ENCODE results near the gene PGS1. TPM values are rescaled to one million over a fixed set of nuclear protein-coding genes. Genes with fewer than 3 reads are reported as not detected.

Gene PGS1
- total RNA-seq, 2 experiments from 2014 or later, result 70.2 to 73.2 TPM

DNA sequence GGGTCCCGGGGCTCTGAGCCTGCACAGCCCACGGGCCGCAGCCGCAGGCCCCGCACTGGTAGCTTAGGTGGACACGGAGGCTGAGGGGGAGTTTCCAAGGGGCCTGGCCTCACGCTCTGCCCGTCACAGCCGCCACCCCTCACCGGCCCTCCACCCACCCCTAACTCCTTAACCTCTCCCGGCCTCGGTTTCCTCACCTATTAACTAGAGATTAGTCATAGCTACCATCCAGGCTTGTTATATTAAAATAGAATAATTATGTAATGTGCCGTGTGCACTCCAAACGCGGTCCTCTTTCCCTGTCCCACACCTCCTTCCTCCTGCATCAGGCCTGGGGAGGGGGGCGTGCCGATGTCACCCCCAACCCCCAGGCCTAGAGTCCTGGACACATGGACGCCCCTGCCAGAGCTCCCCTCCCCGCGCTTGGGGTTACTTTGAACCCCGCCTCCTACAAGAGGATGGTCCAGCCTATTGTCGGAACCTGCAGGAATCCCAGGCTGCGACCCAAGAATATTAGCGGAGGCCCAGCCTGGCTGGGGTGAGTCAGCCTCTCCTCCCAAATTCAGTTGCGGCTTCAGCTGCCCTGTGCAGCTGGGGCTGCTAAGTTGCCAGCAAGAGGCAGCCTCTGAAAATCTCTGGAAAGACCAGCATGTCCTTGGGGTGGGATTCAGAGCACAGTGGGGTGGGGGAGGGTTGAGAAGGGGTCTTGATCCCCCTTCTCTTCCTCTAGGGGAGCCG is 35.8 kb upstream of the PGS1 start:
- peaks cover 25% of the 10 kb centered on the region for H3K4me1 Mint-ChIP-seq
- no peaks in the 10 kb centered on the region for H3K36me3 Mint-ChIP-seq
- H3K9me3 Mint-ChIP-seq, result no peaks in the 10 kb centered on the region
- ATAC-seq (ENCODE audit: low read depth) (no peak), DNase-seq (no peak)
- H3K27me3 Mint-ChIP-seq, result peaks cover 21% of the 10 kb centered on the region
- H3K27ac Mint-ChIP-seq, result peak overlapping the region; percentile 73
- POLR2A ChIA-PET, result interaction anchor here (0.9 to 2.7 kb wide), 4 partner anchors 8 to 28 kb away, joined by 3 to 18 read pairs (median 6); partner anchors contain the start of gene SOCS3
- peak overlapping the region; percentile 63 for H3K4me3 Mint-ChIP-seq

DNA sequence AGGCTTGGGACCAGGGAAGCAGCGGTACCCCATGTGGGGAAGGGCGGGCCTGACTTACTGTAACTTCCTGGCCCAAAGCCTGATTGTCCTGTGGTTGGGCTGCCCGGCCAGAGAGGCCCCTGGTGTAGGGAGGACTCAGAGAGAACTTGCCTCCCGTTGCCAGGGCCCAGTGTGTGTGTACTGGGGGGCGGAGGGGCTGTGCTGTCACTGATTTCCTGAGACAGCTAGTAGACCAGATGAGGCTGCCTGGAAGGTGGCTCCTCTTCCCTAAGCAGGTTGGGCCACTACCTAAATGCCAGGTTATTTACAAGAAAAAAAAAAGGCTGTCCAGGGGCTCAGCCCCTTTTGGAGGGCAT is 35.3 kb upstream of the PGS1 start:
- DNase-seq, result no peak

DNA sequence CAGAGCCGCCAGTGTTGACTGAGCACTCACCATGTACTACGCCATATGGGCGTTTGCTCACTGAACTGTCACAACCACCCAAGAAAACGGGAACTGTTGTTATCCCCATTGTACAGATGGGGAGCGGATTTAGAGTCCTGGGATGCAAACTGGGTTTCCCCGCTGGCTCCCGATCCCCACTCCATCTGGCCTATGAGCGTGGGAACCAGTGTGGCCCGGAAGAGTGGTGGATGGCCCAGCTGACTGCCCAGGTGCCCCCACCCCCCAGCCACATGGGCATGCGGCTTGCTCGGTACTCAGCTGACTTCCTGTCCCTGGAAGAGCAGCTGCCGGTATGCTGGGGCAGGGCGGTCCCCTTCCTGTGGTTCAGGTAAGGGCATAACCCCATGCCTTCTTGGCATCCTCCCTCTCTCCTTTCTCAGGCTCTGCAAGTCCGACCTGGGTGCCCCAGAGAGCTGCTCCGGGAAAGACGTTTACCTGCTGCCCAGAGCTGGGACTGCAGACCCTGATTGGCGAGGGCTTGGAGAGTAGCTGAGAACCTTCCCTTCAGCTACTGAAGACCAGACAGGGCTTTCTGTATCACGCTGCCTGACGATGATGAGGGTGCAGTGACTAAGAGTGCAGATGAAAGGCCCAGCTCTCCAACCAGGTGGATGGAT is 34.8 kb upstream of the PGS1 start:
- DNase-seq (peak; percentile 79), ATAC-seq (ENCODE audit: low read depth) (peak; percentile 92)
- Mint-ChIP-seq H3K36me3 (no peaks in the 10 kb centered on the region), H3K27ac (peak overlapping the region; percentile 73), H3K9me3 (no peaks in the 10 kb centered on the region), H3K4me3 (peak overlapping the region; percentile 63), H3K27me3 (peaks cover 21% of the 10 kb centered on the region), H3K4me1 (peaks cover 29% of the 10 kb centered on the region)
- POLR2A ChIA-PET, result interaction anchor here (0.5 to 2.7 kb wide), 10 partner anchors 9 to 213 kb away, joined by 3 to 18 read pairs (median 4); partner anchors contain the start of genes SOCS3 and TMC8

More for the DNA sequence above, 35.3 kb upstream of the PGS1 start:
- H3K36me3 Mint-ChIP-seq, result no peaks in the 10 kb centered on the region
- peak overlapping the region; percentile 73 for H3K27ac Mint-ChIP-seq
- H3K27me3 Mint-ChIP-seq, result peaks cover 21% of the 10 kb centered on the region
- H3K4me1 Mint-ChIP-seq, result peaks cover 27% of the 10 kb centered on the region
- ATAC-seq (ENCODE audit: low read depth), result peak; percentile 22
- H3K4me3 Mint-ChIP-seq, result peak overlapping the region; percentile 63
- POLR2A ChIA-PET, result interaction anchor here (1.2 to 2.7 kb wide), 3 partner anchors 8 to 213 kb away, joined by 4 to 18 read pairs (median 9); partner anchors contain the start of genes SOCS3 and TMC8
- H3K9me3 Mint-ChIP-seq, result no peaks in the 10 kb centered on the region

DNA sequence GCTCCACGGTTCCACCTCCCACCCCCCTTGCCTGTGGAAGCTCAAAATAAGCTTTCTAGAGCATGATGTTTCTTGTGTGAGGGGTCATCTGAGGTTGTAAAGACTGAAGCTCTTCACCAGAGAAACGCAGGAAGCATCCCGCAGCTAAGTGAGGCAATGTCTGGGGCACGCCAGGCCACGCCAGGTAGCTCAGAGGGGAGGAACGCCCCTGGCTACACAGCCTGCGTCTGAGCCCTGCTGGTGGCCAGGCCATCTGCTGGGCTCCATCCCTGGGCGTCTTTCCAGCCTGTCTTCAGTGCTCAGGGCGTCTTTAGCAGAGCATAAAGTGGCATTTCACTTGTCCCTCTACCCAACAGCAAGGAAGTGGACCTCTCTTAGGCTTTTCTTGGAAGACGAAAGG is 33.8 kb upstream of the PGS1 start:
- POLR2A ChIA-PET, result interaction anchor here (0.7 to 2.7 kb wide), 7 partner anchors 10 to 56 kb away, joined by 3 to 18 read pairs (median 4); partner anchors contain the start of gene SOCS3
- H3K27ac Mint-ChIP-seq, result no peak overlapping the region

DNA sequence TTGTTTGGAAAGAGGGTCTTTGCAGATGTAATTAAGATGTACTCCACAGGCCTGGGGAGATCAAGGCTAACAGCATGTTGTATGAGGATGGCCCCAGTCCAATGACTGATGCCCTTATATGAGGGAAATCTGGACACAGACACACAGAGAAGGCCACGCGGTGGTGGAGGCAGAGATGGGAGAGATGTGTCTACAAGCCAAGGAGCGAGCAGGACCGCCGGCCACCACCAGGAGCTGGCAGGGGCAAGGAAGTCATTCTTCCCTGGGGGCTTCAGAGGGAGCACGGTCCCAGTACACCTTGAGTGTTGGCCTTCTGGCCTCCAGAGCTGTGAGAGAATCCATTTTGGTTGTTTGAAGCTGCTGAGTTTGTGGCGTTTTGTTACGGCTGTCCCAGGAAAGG is 33.3 kb upstream of the PGS1 start:
- POLR2A ChIA-PET, result interaction anchor here (1.4 kb wide), 1 partner anchor 57 kb away, joined by 3 read pairs; no protein-coding TSS in a partner anchor
- H3K4me1 Mint-ChIP-seq, result peaks cover 35% of the 10 kb centered on the region
- H3K27ac Mint-ChIP-seq, result no peak overlapping the region
- H3K4me3 Mint-ChIP-seq, result no peak overlapping the region
- no peaks in the 10 kb centered on the region for H3K36me3 Mint-ChIP-seq
- no peaks in the 10 kb centered on the region for H3K9me3 Mint-ChIP-seq
- DNase-seq (no peak), ATAC-seq (ENCODE audit: low read depth) (no peak)
- peaks cover 18% of the 10 kb centered on the region for H3K27me3 Mint-ChIP-seq

More for the DNA sequence above, 33.8 kb upstream of the PGS1 start:
- Mint-ChIP-seq H3K4me3 (no peak overlapping the region), H3K9me3 (no peaks in the 10 kb centered on the region), H3K4me1 (peaks cover 32% of the 10 kb centered on the region), H3K36me3 (no peaks in the 10 kb centered on the region), H3K27me3 (peaks cover 19% of the 10 kb centered on the region)
- DNase-seq (no peak), ATAC-seq (ENCODE audit: low read depth) (no peak)

DNA sequence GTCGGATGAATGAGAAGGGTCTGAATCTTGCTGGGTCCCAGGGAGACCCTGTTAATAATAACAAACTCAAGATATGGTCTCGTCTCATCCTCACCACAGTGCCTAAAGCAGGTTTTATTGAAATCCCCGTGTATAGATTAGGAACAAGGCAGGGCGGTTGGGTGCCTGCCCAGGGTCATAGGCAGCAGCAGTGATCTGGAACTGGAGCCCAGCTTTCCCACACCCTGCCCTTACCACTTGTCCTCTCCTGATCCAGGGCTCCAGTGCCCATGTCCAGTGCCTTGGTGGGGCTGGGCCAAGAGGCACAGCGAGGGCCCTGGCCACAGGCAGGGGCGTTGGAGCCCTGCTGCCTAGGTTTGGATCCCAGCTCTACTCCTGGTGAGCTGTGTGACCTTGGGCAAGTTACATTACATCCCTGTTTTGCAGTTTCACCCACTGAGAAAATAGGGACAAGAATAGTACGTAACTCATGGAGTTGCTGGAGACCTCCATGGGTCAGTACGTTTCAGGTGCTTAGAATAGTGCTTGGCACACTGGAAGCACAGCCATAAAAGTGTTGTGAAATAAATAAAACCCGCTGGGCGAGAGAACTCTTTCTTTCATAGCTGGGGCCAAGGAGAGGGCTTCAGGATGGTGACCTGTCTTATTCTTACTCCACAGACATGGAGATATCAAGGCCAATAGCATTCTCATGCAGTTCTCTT is 32.5 kb upstream of the PGS1 start:
- POLR2A ChIA-PET, result interaction anchor here (0.8 kb wide), 1 partner anchor 10 kb away, joined by 3 read pairs; no protein-coding TSS in a partner anchor
- Mint-ChIP-seq H3K27ac (peak overlapping the region; percentile 31), H3K36me3 (no peaks in the 10 kb centered on the region)

DNA sequence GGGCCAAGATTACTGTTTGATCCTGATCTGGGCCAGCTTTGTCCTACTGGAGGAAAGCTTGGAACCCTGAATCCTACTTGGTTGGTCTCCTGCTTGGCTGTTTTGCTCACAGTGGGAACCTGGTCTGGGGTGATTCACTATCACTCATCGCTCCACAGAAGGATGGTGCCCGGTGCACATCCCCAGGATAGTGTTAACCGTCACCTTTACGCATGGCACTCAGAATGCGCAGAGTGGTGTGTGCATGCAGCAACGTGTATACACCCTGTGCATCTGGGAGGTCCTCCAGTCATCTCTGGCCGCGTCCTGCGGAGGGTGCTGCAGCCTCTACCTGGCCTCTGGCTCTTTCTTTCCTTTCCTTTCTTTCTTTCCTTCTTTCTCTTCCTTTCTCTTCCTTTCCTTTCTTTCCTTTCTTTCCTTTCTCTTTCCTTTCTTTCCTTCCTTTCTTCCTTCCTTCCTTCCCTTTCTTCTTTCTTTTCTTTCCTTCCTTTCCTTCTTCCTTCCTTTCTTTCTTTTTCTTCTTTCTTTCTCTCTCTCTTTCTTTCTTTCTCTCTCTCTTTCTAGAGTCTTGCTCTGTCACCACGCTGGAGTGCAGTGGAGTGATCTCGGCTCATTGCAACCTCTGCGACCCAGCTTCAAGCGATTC is 31.7 kb upstream of the PGS1 start:
- DNase-seq (no peak), ATAC-seq (ENCODE audit: low read depth) (no peak)
- Mint-ChIP-seq H3K27ac (peak overlapping the region; percentile 64), H3K36me3 (no peaks in the 10 kb centered on the region), H3K27me3 (peaks cover 14% of the 10 kb centered on the region), H3K4me3 (no peak overlapping the region), H3K4me1 (peaks cover 40% of the 10 kb centered on the region), H3K9me3 (no peaks in the 10 kb centered on the region)
- POLR2A ChIA-PET, result interaction anchor here (1.1 kb wide), 1 partner anchor 13 kb away, joined by 3 read pairs; the partner anchor contains the start of gene SOCS3

More for the DNA sequence above, 32.5 kb upstream of the PGS1 start:
- Mint-ChIP-seq H3K9me3 (no peaks in the 10 kb centered on the region), H3K27me3 (peaks cover 14% of the 10 kb centered on the region), H3K4me1 (peaks cover 40% of the 10 kb centered on the region), H3K4me3 (no peak overlapping the region)
- ATAC-seq (ENCODE audit: low read depth) (no peak), DNase-seq (no peak)

DNA sequence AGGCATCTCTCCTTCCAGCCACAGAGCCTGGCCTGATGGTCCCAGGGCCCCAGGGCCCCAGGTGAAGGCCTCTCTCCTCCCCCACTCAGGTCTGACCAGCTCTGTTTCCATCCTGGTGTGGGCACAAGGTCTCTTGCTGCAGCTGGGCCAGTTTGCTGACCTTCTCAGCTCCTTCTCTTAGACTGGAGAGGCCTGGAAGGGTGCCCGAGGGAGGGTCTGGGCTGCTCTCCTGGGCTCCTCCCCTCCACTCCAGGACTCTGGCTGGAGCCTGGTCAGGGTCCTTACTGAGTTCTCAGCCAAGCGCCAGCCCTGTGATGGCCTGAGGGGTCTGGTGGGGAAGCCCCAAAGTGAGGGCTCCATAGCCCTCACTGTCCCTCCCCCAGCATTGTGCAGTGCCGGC is 31.0 kb upstream of the PGS1 start:
- ATAC-seq (ENCODE audit: low read depth), result no peak
- no peaks in the 10 kb centered on the region for H3K36me3 Mint-ChIP-seq
- H3K4me3 Mint-ChIP-seq, result no peak overlapping the region
- H3K9me3 Mint-ChIP-seq, result no peaks in the 10 kb centered on the region
- peaks cover 13% of the 10 kb centered on the region for H3K27me3 Mint-ChIP-seq
- no peak for DNase-seq
- peaks cover 44% of the 10 kb centered on the region for H3K4me1 Mint-ChIP-seq
- H3K27ac Mint-ChIP-seq, result no peak overlapping the region
- POLR2A ChIA-PET, result interaction anchor here (1.1 kb wide), 1 partner anchor 13 kb away, joined by 3 read pairs; the partner anchor contains the start of gene SOCS3

DNA sequence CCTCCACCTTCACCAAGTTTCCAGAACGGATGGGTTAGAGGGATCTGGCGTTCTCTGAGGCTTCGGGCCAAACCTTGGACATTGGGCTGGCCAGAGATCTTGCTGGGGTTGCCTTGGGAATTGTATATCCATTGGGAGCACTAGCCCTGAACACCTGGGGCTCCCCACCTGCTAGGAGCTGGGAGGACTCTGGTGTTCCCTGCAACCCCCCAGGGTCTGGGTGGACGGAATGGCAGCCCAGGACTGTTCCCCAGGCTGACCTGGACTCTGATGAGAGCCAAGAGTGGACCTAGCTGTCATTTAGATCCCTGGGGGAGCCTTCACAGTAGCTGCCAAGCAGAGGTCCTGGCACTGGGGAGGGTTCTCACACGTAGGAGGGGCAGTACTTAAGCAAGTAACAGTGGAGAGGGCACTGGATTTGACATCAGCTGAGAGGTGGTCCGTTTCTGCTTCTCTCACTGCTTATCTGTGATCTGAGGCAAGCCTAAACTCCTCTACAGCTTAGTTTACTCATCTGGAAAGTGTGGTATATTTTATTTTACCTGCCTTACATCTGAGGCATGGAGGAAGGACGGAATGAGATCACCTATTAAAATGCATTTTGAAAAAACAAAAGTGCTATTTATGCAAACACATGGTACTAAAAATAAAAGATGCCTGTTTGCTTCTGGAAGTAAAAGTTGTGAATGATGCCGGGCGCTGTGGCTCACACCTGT is 30.2 kb upstream of the PGS1 start:
- Mint-ChIP-seq H3K27ac (no peak overlapping the region), H3K9me3 (no peaks in the 10 kb centered on the region), H3K36me3 (no peaks in the 10 kb centered on the region), H3K4me1 (peaks cover 39% of the 10 kb centered on the region), H3K4me3 (no peak overlapping the region), H3K27me3 (peaks cover 9% of the 10 kb centered on the region)
- POLR2A ChIA-PET, result interaction anchor here (1.1 kb wide), 1 partner anchor 12 kb away, joined by 3 read pairs; the partner anchor contains the start of gene SOCS3
- ATAC-seq (ENCODE audit: low read depth) (no peak), DNase-seq (no peak)

DNA sequence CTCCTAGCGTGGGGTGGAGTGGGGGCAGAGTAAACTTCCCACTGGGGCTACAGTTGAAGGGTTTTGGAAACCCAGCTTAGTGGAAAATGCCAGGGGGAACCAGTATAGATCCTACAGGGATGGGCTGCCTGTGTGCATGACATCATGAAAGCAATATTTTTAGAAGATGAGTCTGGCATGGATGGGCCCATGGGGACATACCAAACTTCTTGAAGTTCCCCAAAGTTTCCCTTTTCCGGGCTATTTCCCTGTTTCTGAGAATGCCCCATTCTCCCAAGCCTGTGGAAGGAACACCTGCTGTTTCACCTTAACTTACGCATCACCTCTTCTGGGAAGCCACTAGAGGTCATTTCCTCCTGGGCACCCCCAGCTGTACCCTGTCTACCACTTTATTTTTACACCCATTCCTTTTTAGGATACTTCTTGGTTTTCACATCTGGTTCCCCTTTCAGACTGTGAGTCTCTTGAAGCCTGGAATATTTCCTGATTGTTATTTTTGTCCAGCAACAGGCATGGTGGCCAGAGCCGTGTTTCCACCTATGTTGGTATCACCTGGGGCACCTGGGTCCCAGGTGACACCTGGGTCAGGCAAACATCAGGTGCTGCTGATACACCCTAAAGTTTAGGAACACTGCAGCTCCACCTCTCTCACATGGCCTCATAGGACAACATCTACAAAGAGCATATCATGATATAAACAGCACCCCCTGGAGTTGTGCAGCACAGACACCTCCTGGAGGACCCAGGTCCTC is 28.4 kb upstream of the PGS1 start:
- Mint-ChIP-seq H3K4me3 (no peak overlapping the region), H3K4me1 (peaks cover 41% of the 10 kb centered on the region), H3K27ac (peak overlapping the region; percentile 48), H3K27me3 (peaks cover 8% of the 10 kb centered on the region), H3K9me3 (no peaks in the 10 kb centered on the region), H3K36me3 (no peaks in the 10 kb centered on the region)
- DNase-seq (no peak), ATAC-seq (ENCODE audit: low read depth) (no peak)
- POLR2A ChIA-PET, result no interaction called here

DNA sequence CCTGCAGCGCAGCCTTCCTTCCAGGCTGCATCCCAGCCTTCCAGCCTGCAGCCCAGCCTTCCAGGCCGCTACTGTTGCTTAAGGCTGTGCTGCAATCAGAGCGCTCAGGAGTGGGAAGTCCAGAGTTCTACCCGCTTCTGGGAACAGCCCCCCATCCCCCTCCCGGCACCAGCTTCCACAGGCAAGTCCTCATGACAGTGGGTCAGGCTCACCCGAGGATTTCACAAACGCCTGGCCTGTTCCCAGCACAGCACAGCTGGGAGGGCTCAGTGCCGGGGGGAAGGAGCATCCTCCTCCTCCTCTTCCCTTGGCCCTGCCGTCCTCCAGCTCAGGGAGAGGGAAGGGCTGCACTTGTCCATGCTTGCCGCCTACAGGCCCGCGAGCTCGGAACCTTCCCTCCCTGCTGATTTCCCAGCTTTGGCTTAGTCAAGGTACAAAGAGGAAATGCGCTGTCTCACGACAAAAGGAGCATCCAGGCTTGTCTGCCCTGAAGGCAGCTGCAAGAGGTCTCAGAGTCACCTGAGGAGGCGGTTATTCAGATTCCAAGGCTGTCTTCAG is 26.9 kb upstream of the PGS1 start:
- Mint-ChIP-seq H3K9me3 (no peaks in the 10 kb centered on the region), H3K36me3 (no peaks in the 10 kb centered on the region), H3K4me1 (peaks cover 54% of the 10 kb centered on the region), H3K27ac (no peak overlapping the region), H3K4me3 (no peak overlapping the region), H3K27me3 (peaks cover 7% of the 10 kb centered on the region)
- POLR2A ChIA-PET, result interaction anchor here (0.5 kb wide), 1 partner anchor 433 kb away, joined by 3 read pairs; no protein-coding TSS in a partner anchor
- DNase-seq (no peak), ATAC-seq (ENCODE audit: low read depth) (no peak)

Measured in activated naive CD8-positive, alpha-beta T cell treated with anti-CD3 and anti-CD28 coated beads, Interleukin-2, amount 10 ng/mL, durations not matched to agents 7 days and 5 days (primary cell).